ENCODE results near the gene FXYD5.

- TF ChIP-seq CTCF (IDR thresholded peaks at IDR 0.05): no peak
- TF ChIP-seq POLR2A (IDR thresholded peaks at IDR 0.05): no peak
Observed at GRCh38 chr19:35109395-35110112, 45.0 kb upstream of the FXYD5 start.

Data from right lobe of liver (tissue), 4 donors.